SK-N-SH (cell line): ENCODE data around the gene MED19.

Experiments used
- FOXJ3 ChIP-seq: sonication (generic); formaldehyde crosslinking; IDR thresholded peaks from 2 replicates; pipeline ENCODE4 v1.5.1; 2020; ENCODE audit warnings: mild to moderate bottlenecking, missing genetic modification reagents
- RAD21 ChIP-seq: IDR thresholded peaks from 2 replicates; pipeline ENCODE4 v1.6.1; 2012; ENCODE audit warnings: mild to moderate bottlenecking, low read length
- TF ChIP-seq, protein P1 (sequence below): fragments of 200-600 bp; sonication (generic); IDR thresholded peaks from 2 replicates; pipeline ENCODE4 v1.6.1; 2017; ENCODE audit warnings: antibody characterized with exemption, mild to moderate bottlenecking, moderate library complexity

DNA sequence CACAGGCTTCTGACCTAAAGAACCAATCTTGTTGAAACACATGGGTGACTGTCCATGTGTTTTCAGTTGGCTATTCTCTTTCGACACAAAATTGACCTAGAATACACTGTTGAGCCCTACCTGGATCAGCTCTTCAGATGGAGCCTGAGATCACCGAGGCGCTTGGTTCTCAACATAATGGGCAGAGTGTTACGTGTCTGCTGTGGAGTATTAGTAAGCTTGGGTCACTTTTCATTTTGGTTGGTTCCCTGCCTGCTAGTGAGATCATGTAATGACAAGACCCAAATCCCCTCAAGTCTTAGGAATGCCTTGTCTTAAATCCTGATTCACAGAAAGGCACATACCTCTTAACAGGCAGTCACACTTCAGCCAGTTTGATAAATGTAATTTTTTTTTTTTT lies 8.7 kb downstream of the MED19 start:
- TF ChIP-seq FOXJ3, result no peak
- TF ChIP-seq RAD21, result no peak
- TF ChIP-seq, protein P1, sequence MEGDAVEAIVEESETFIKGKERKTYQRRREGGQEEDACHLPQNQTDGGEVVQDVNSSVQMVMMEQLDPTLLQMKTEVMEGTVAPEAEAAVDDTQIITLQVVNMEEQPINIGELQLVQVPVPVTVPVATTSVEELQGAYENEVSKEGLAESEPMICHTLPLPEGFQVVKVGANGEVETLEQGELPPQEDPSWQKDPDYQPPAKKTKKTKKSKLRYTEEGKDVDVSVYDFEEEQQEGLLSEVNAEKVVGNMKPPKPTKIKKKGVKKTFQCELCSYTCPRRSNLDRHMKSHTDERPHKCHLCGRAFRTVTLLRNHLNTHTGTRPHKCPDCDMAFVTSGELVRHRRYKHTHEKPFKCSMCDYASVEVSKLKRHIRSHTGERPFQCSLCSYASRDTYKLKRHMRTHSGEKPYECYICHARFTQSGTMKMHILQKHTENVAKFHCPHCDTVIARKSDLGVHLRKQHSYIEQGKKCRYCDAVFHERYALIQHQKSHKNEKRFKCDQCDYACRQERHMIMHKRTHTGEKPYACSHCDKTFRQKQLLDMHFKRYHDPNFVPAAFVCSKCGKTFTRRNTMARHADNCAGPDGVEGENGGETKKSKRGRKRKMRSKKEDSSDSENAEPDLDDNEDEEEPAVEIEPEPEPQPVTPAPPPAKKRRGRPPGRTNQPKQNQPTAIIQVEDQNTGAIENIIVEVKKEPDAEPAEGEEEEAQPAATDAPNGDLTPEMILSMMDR, result no peak
